Gastrocnemius medialis (tissue), 4 donors: ENCODE results near the gene MEPCE. TPM values are rescaled to one million over a fixed set of nuclear protein-coding genes. Genes with fewer than 3 reads are reported as not detected.

ENCODE experiments used
- ATAC-seq, 2 donors: fragments of 150-250 bp; one replicate each; pipeline ENCODE4 v1.9.1; 2016
- DNase-seq, 2 donors: peaks; one replicate each; pipeline ENCODE4 v3.0.0-alpha.2; 2019
- H3K27ac ChIP-seq, 4 donors: fragments of 200-600 bp; sonication (generic); 1 replicate in 1 of 4; 2 replicates in 3 of 4; pipeline ENCODE4 v1.5.1; 2016 to 2018; ENCODE audit warnings: mild to moderate bottlenecking in 2 of 4, moderate library complexity in 1 of 4
- H3K27me3 ChIP-seq, 3 donors: fragments of 200-600 bp; sonication (generic) in 2 of 3; 1 replicate in 1 of 3; 2 replicates in 2 of 3; pipeline versions ENCODE4 v1.5.1 to v1.6.0; 2016 to 2019; ENCODE audit warnings: mild to moderate bottlenecking in 1 of 3, moderate library complexity in 1 of 3
- H3K36me3 ChIP-seq, 2 donors: fragments of 200-600 bp; sonication (generic) in 1 of 2; one replicate each; pipeline ENCODE4 v1.5.1; 2017 to 2018
- H3K4me1 ChIP-seq, 2 donors: fragments of 200-600 bp; sonication (generic) in 1 of 2; one replicate each; pipeline ENCODE4 v1.5.1; 2016 to 2017; ENCODE audit warnings: mild to moderate bottlenecking in 2 of 2
- H3K4me3 ChIP-seq, 4 donors: fragments of 200-600 bp; sonication (generic) in 3 of 4; 1 replicate in 1 of 4; 2 replicates in 3 of 4; pipeline ENCODE4 v1.5.1; 2016 to 2019; ENCODE audit warnings: mild to moderate bottlenecking in 2 of 4
- H3K9me3 ChIP-seq, 3 donors: fragments of 200-600 bp; sonication (generic) in 2 of 3; 1 replicate in 1 of 3; 2 replicates in 2 of 3; pipeline ENCODE4 v1.5.1; 2016 to 2019
- CTCF ChIP-seq, 5 experiments: fragments of 450-650 bp in 3 of 5; fragments of 200-600 bp in 2 of 5; sonication (generic) in 2 of 5; IDR thresholded peaks in 4 of 5; conservative IDR thresholded peaks in 1 of 5; 1 replicate in 4 of 5; 2 replicates in 1 of 5; pipeline ENCODE4 v1.5.1; 2016 to 2019; ENCODE audit warnings: antibody characterized with exemption in 5 of 5, mild to moderate bottlenecking in 3 of 5, moderate library complexity in 3 of 5
- POLR2A ChIP-seq, 2 donors: fragments of 450-650 bp; IDR thresholded peaks; one replicate each; pipeline ENCODE4 v1.6.1; 2017; ENCODE audit warnings: antibody characterized with exemption in 2 of 2, mild to moderate bottlenecking in 2 of 2, moderate library complexity in 2 of 2
- in situ Hi-C, 4 donors: fragments of 200-750 bp; cut with MboI; loops; one replicate each; pipeline versions ENCODE4 v1.15.0 to v1.8.0; 2017; ENCODE audit warnings: low sequenced_read_pairs in 4 of 4
- intact Hi-C: fragments of 100-400 bp; cut with DNase I; formaldehyde crosslinking; loops from one replicate; pipeline ENCODE4 v1.15.1; 2023; ENCODE audit warnings: low total_unique reads
- total RNA-seq, 4 donors: library from RNA; depleted of rRNA; stranded (reverse); fragments of >200 nt; gene quantifications; one replicate each; pipeline versions ENCODE4 v1.1.0 to v1.2.3, GENCODE V29; 2016

Gene MEPCE
- total RNA-seq, 4 donors from 2014 or later = 23.5 to 39.9 (median 28.6) TPM

DNA sequence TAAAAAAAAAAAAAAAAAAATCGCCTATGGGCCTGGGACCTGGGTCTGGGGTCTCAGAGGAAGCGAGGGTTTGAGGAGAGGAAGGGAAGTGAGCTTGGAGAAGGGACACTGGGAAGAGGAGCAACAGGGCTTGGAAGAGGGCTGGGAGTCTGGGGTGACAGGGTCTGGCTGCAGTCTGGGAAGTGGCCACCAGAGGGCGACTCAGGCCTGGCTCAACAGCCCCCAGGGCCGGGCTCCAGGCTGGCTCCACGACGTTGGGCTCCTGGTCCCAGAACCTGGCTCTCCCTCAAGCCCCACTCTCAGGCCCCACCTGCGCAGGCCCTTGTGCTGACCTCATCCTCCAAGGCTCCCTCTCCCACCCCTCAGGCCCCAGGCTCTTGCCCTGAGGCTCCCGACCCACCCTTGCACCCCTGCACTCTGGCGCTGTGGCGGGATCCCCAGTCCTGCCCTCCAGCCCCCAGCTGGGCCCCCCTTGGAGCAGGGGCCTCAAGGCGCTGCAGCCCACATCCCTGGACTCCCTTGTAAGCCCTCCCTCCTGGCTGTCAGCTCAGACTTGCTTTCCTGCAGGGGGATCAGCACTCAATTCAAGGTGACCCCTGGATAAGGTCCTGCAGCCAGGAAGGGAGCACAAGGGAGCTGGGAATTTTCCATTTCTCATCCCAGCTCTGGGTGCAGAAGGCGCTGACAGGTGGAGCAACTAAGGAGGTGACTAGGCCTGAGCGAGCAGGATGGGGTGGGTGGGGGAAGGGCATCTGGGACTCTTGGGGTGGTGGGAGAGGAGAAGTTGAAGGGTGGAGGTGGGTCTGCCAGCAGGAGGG, 39.8 kb downstream of the MEPCE start:
- H3K36me3 ChIP-seq = peaks cover 0 to 13% of the 10 kb centered on the region in 2 donors
- H3K4me1 ChIP-seq = peaks cover 7 to 18% of the 10 kb centered on the region in 2 donors

GRCh38 chr7:100471021-100471420, 41.4 kb downstream of the MEPCE start:
- TF ChIP-seq CTCF (IDR thresholded peaks at IDR 0.05 in 4 of 5, conservative IDR thresholded peaks at IDR 0.05 in 1 of 5) (no peak), POLR2A (IDR thresholded peaks at IDR 0.05) (no peak)
- intact Hi-C loops = loop anchor here (10.0 kb wide), 2 partner anchors 204 to 234 kb away; partner anchors contain the start of genes GNB2 and POP7
- Histone ChIP-seq H3K4me3 (no peak overlapping the region), H3K9me3 (no peaks in the 10 kb centered on the region), H3K4me1 (peaks cover 14 to 15% of the 10 kb centered on the region in 2 donors), H3K36me3 (peaks cover 0 to 15% of the 10 kb centered on the region in 2 donors), H3K27me3 (no peaks in the 10 kb centered on the region), H3K27ac (no peak overlapping the region)
- in situ Hi-C loops = loop anchor here (5.0 to 25.0 kb wide), 6 partner anchors 84 to 391 kb away; partner anchors contain the start of genes GIGYF1 (in 2 of the 4), SLC12A9 (in 2 of the 4), TRIP6 (in 2 of the 4) and EPO (in 1 of the 4)
- ATAC-seq (no peak), DNase-seq (no peak)

More for the DNA sequence above, 39.8 kb downstream of the MEPCE start:
- Histone ChIP-seq H3K27ac (peak overlapping the region in 1 of 4 donors; percentile 52), H3K4me3 (no peak overlapping the region), H3K9me3 (no peaks in the 10 kb centered on the region), H3K27me3 (no peaks in the 10 kb centered on the region)
- in situ Hi-C loops = loop anchor here (5.0 to 25.0 kb wide), 6 partner anchors 85 to 393 kb away; partner anchors contain the start of genes GIGYF1 (in 2 of the 4), SLC12A9 (in 2 of the 4), TRIP6 (in 2 of the 4) and EPO (in 1 of the 4)
- peak; percentile 90 to 98 (median 95) for TF ChIP-seq CTCF (IDR thresholded peaks at IDR 0.05 in 4 of 5, conservative IDR thresholded peaks at IDR 0.05 in 1 of 5)
- TF ChIP-seq POLR2A (IDR thresholded peaks at IDR 0.05) = no peak
- intact Hi-C loops = loop anchor here (1.0 to 10.0 kb wide), 5 partner anchors 14 to 258 kb away; partner anchors contain the start of genes GNB2, NYAP1 and POP7
- ATAC-seq (peak; percentile 76 to 80), DNase-seq (peak; percentile 67 to 80)

- DNase-seq (no peak), ATAC-seq (no peak)
- Histone ChIP-seq H3K27me3 (no peaks in the 10 kb centered on the region), H3K36me3 (peaks cover 0 to 11% of the 10 kb centered on the region in 2 donors), H3K4me3 (no peak overlapping the region), H3K9me3 (no peaks in the 10 kb centered on the region), H3K27ac (peak overlapping the region in 3 of 4 donors; percentile 37 to 54 (median 49)), H3K4me1 (peaks cover 24 to 25% of the 10 kb centered on the region in 2 donors)
- intact Hi-C loops (loop anchor here (10.0 kb wide), 2 partner anchors 203 to 233 kb away; partner anchors contain the start of genes GNB2 and POP7), in situ Hi-C loops (loop anchor here (5.0 to 25.0 kb wide), 6 partner anchors 83 to 390 kb away; partner anchors contain the start of genes GIGYF1 (in 2 of the 4), SLC12A9 (in 2 of the 4), TRIP6 (in 2 of the 4) and EPO (in 1 of the 4))
- TF ChIP-seq CTCF (IDR thresholded peaks at IDR 0.05 in 4 of 5, conservative IDR thresholded peaks at IDR 0.05 in 1 of 5) (no peak), POLR2A (IDR thresholded peaks at IDR 0.05) (no peak)
Observed at GRCh38 chr7:100472121-100472851, 42.7 kb downstream of the MEPCE start.

DNA sequence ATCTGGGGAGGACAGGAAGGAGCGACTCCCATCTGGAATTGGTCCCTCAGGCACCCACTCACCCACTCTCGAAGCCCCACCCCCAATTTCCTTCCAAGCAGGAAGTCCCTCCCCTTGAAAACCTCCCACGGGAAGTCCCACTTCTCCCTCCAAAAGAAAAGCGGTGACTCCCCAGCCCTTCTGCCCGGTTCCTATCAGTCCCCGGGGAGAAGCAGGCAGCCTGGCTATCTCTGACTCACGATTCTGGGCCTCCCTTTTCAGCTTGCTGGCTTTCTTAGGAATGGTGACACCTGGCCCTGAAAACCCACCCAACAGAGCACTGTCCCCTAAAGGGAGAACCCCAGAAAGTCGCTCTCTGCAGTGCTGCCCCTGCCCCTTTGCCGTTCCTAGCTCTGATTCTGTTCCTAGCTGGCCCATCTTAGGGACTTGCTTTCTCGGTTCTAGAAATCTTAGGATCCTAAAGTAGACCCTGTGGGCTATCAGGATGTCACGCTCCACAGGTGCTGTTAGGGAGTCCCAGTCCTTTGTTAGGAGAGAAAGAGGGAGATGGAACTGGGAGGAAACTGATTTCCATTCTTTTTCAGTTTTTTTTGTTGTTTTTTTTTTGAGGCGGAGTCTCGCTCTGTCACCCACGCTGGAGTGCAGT, 43.3 kb downstream of the MEPCE start:
- Histone ChIP-seq H3K4me3 (no peak overlapping the region), H3K4me1 (peaks cover 29 to 32% of the 10 kb centered on the region in 2 donors), H3K27ac (peak overlapping the region; percentile 37 to 54 (median 50)), H3K36me3 (peaks cover 0 to 11% of the 10 kb centered on the region in 2 donors), H3K27me3 (no peaks in the 10 kb centered on the region), H3K9me3 (no peaks in the 10 kb centered on the region)
- intact Hi-C loops = loop anchor here (10.0 kb wide), 2 partner anchors 202 to 232 kb away; partner anchors contain the start of genes GNB2 and POP7
- in situ Hi-C loops = loop anchor here (5.0 to 25.0 kb wide), 6 partner anchors 82 to 389 kb away; partner anchors contain the start of genes GIGYF1 (in 2 of the 4), SLC12A9 (in 2 of the 4), TRIP6 (in 2 of the 4) and EPO (in 1 of the 4)
- DNase-seq (no peak), ATAC-seq (no peak)
- TF ChIP-seq POLR2A (IDR thresholded peaks at IDR 0.05) (no peak), CTCF (IDR thresholded peaks at IDR 0.05 in 4 of 5, conservative IDR thresholded peaks at IDR 0.05 in 1 of 5) (no peak)
